HEK293T (cell line): ENCODE data around the gene IL20.

Experiments
- CTCF ChIA-PET: fragments of 350-600 bp; formaldehyde crosslinking; extraction: SDS; loops from one replicate; lab custom pipeline; 2021; ENCODE audit warnings: antibody characterized with exemption, inconsistent platforms; lab: Yijun Ruan, JAX
- POLR2A ChIA-PET: fragments of 350-600 bp; formaldehyde crosslinking; extraction: SDS; loops from one replicate; lab custom pipeline; 2020; ENCODE audit warnings: antibody characterized with exemption, inconsistent platforms; lab: Yijun Ruan, JAX
- DNase-seq: peaks from one replicate; pipeline ENCODE4 v3.0.0; 2012; ENCODE audit warnings: mixed read lengths; ENCODE audit errors: extremely low spot score
- ARNT ChIP-seq: fragments of 450-650 bp; IDR thresholded peaks from 2 replicates; pipeline ENCODE4 v1.6.1; 2017; ENCODE audit warnings: mild to moderate bottlenecking
- BHLHE40 ChIP-seq: fragments of 450-650 bp; IDR thresholded peaks from 2 replicates; pipeline ENCODE4 v1.6.1; 2016; ENCODE audit warnings: mild to moderate bottlenecking, moderate library complexity, borderline replicate concordance
- CTBP1 ChIP-seq: fragments of 450-650 bp; IDR thresholded peaks from 2 replicates; pipeline ENCODE4 v1.6.1; 2016; ENCODE audit warnings: borderline replicate concordance
- ELF4 ChIP-seq: fragments of 450-650 bp; IDR thresholded peaks from 2 replicates; pipeline ENCODE4 v1.6.1; 2017; ENCODE audit warnings: antibody characterized with exemption
- FOXA1 ChIP-seq: fragments of 450-650 bp; IDR thresholded peaks from 2 replicates; pipeline ENCODE4 v1.6.1; 2016; ENCODE audit warnings: mild to moderate bottlenecking
- FOXK2 ChIP-seq: fragments of 450-650 bp; IDR thresholded peaks from 2 replicates; pipeline ENCODE4 v1.6.1; 2016; ENCODE audit warnings: mild to moderate bottlenecking
- FOXM1 ChIP-seq: fragments of 450-650 bp; IDR thresholded peaks from 2 replicates; pipeline ENCODE4 v1.6.1; 2017; ENCODE audit warnings: mild to moderate bottlenecking, borderline replicate concordance
- HDGF ChIP-seq: fragments of 450-650 bp; IDR thresholded peaks from 2 replicates; pipeline ENCODE4 v1.6.1; 2017; ENCODE audit warnings: antibody characterized with exemption, borderline replicate concordance
- L3MBTL2 ChIP-seq: fragments of 450-650 bp; conservative IDR thresholded peaks from 2 replicates; pipeline ENCODE4 v1.6.1; 2016; ENCODE audit warnings: mild to moderate bottlenecking
- LEF1 ChIP-seq: fragments of 450-650 bp; IDR thresholded peaks from 2 replicates; pipeline ENCODE4 v1.6.1; 2017; ENCODE audit warnings: mild to moderate bottlenecking, borderline replicate concordance
- NFRKB ChIP-seq: fragments of 450-650 bp; IDR thresholded peaks from 2 replicates; pipeline ENCODE4 v1.6.1; 2016; ENCODE audit warnings: mild to moderate bottlenecking, moderate library complexity
- PKNOX1 ChIP-seq: fragments of 450-650 bp; IDR thresholded peaks from 2 replicates; pipeline ENCODE4 v1.6.1; 2016
- SP1 ChIP-seq: fragments of 450-650 bp; IDR thresholded peaks from 2 replicates; pipeline ENCODE4 v1.6.1; 2017
- SUZ12 ChIP-seq: fragments of 450-650 bp; IDR thresholded peaks from 2 replicates; pipeline ENCODE4 v1.6.1; 2016; ENCODE audit warnings: mild to moderate bottlenecking
- TARDBP ChIP-seq: fragments of 450-650 bp; IDR thresholded peaks from 2 replicates; pipeline ENCODE4 v1.6.1; 2016
- ZNF384 ChIP-seq: fragments of 450-650 bp; IDR thresholded peaks from 2 replicates; pipeline ENCODE4 v1.6.1; 2016

IL20 gene

GRCh38 chr1:206855859-206856258 is 9.6 kb upstream of the IL20 start:
- no peak for DNase-seq
- POLR2A ChIA-PET, result no interaction called here
- CTCF ChIA-PET, result no interaction called here
- TF ChIP-seq ARNT, result no peak
- no peak for TF ChIP-seq FOXK2
- TF ChIP-seq ELF4, result no peak
- no peak for TF ChIP-seq TARDBP
- TF ChIP-seq HDGF, result no peak
- TF ChIP-seq BHLHE40, result no peak
- no peak for TF ChIP-seq SP1

GRCh38 chr1:206856674-206857464 is 8.6 kb upstream of the IL20 start:
- DNase-seq, result peak; percentile 45
- POLR2A ChIA-PET, result no interaction called here
- CTCF ChIA-PET, result interaction anchor here (1.1 kb wide), 1 partner anchor 54 kb away, joined by 3 read pairs; no protein-coding TSS in a partner anchor
- TF ChIP-seq ELF4 (no peak), FOXM1 (no peak), TARDBP (no peak), SP1 (no peak), L3MBTL2 (no peak), HDGF (no peak), LEF1 (no peak), PKNOX1 (no peak), FOXK2 (no peak), NFRKB (no peak), FOXA1 (no peak), ARNT (no peak), ZNF384 (no peak), CTBP1 (no peak)

GRCh38 chr1:206859082-206859521 is 6.3 kb upstream of the IL20 start:
- ChIA-PET CTCF (interaction anchor here (1.3 kb wide), 1 partner anchor 54 kb away, joined by 3 read pairs; no protein-coding TSS in a partner anchor), POLR2A (no interaction called here)
- no peak for DNase-seq
- TF ChIP-seq CTBP1, result no peak
- no peak for TF ChIP-seq LEF1
- no peak for TF ChIP-seq FOXA1
- no peak for TF ChIP-seq FOXM1
- no peak for TF ChIP-seq NFRKB
- TF ChIP-seq TARDBP, result no peak
- no peak for TF ChIP-seq ARNT
- no peak for TF ChIP-seq FOXK2

- TF ChIP-seq NFRKB (no peak), BHLHE40 (no peak), PKNOX1 (no peak), LEF1 (no peak), ZNF384 (no peak), ELF4 (no peak), L3MBTL2 (no peak), FOXK2 (no peak), CTBP1 (no peak), TARDBP (no peak), SP1 (no peak), HDGF (no peak), FOXM1 (no peak), FOXA1 (no peak), SUZ12 (no peak)
- no peak for DNase-seq
- POLR2A ChIA-PET, result no interaction called here
- CTCF ChIA-PET, result interaction anchor here (0.6 to 1.3 kb wide), 2 partner anchors 53 to 643 kb away, joined by 3 to 4 read pairs; no protein-coding TSS in a partner anchor
Observed at GRCh38 chr1:206860165-206860564, 5.3 kb upstream of the IL20 start.

- ChIA-PET POLR2A (no interaction called here), CTCF (no interaction called here)
- no peak for DNase-seq
- TF ChIP-seq BHLHE40 (no peak), ELF4 (no peak), FOXM1 (no peak), SUZ12 (no peak), NFRKB (no peak), FOXK2 (no peak), SP1 (no peak), LEF1 (no peak), L3MBTL2 (no peak), PKNOX1 (no peak), ARNT (no peak), HDGF (no peak), ZNF384 (no peak)
Observed at GRCh38 chr1:206863266-206863665, 2.2 kb upstream of the IL20 start.

GRCh38 chr1:206866062-206866461 is 639 bp downstream of the IL20 start:
- TF ChIP-seq HDGF (no peak), ELF4 (no peak), FOXM1 (no peak), TARDBP (no peak), FOXK2 (no peak), LEF1 (no peak), L3MBTL2 (no peak), NFRKB (no peak), SUZ12 (no peak), SP1 (no peak), CTBP1 (no peak), ZNF384 (no peak), PKNOX1 (no peak), FOXA1 (no peak), ARNT (no peak), BHLHE40 (no peak)
- POLR2A ChIA-PET, result no interaction called here
- CTCF ChIA-PET, result interaction anchor here (1.1 to 2.0 kb wide), 2 partner anchors 29 to 46 kb away, joined by 3 to 17 read pairs; no protein-coding TSS in a partner anchor
- DNase-seq, result no peak
